ENCODE data around the gene LMOD2. TPM values are rescaled to one million over a fixed set of nuclear protein-coding genes. Genes with fewer than 3 reads are reported as not detected.

The LMOD2 gene
- polyA plus RNA-seq, 3 donors = 0.09 TPM; not detected in 2

- H3K4me3 Mint-ChIP-seq = no peak overlapping the region
- intact Hi-C loops (cut with micrococcal nuclease) = no loop called here
- no peaks in the 10 kb centered on the region for H4K20me1 ChIP-seq (ENCODE audit: insufficient read depth, low read length)
- no peak overlapping the region for H3K27ac Mint-ChIP-seq
- no peaks in the 10 kb centered on the region for H3K36me3 Mint-ChIP-seq
- no peaks in the 10 kb centered on the region for H3K79me2 ChIP-seq (ENCODE audit: insufficient read depth, low read length)
- peaks cover 2 to 4% of the 10 kb centered on the region in 2 donors for H3K27me3 ChIP-seq (ENCODE audit: control insufficient read depth in 2 of 2, insufficient read depth in 2 of 2, low read length in 2 of 2)
- no peak overlapping the region for H3K9ac ChIP-seq (ENCODE audit: insufficient read depth, low read length, poor library complexity, severe bottlenecking)
- no peak overlapping the region for H3K4me2 ChIP-seq (replicated peaks; ENCODE audit: extremely low read depth, low read length, poor library complexity, severe bottlenecking)
- H3K9me3 ChIP-seq (replicated peaks in 1 of 2; ENCODE audit: control insufficient read depth in 1 of 2, insufficient read depth in 1 of 2, low read length in 2 of 2) = no peaks in the 10 kb centered on the region
- no peaks in the 10 kb centered on the region for H3K4me1 Mint-ChIP-seq
- peak; percentile 13 for TF ChIP-seq CTCF (IDR thresholded peaks at IDR 0.05)
- no peak overlapping the region for H2AFZ ChIP-seq (ENCODE audit: insufficient read depth, low read depth, low read length, poor library complexity, severe bottlenecking)
- H3K4me1 ChIP-seq (ENCODE audit: control insufficient read depth in 1 of 2, insufficient read depth in 2 of 2, low read length in 2 of 2) = no peaks in the 10 kb centered on the region
- H3K27ac ChIP-seq (ENCODE audit: low read depth in 1 of 2, low read length in 2 of 2) = no peak overlapping the region
- DNase-seq = no peak
- no peaks in the 10 kb centered on the region for H3K36me3 ChIP-seq (replicated peaks in 1 of 2; ENCODE audit: control insufficient read depth in 1 of 2, insufficient read depth in 2 of 2, low read length in 2 of 2)
- peaks cover 3 to 9% (median 4%) of the 10 kb centered on the region in 3 donors for H3K27me3 Mint-ChIP-seq (ENCODE audit: low read depth in 3 of 3)
- no peak overlapping the region for H3K4me3 ChIP-seq (replicated peaks in 1 of 3; ENCODE audit: low read depth in 2 of 3, low read length in 3 of 3)
- H3K9me3 Mint-ChIP-seq = no peaks in the 10 kb centered on the region
- WGBS (ENCODE audit: insufficient coverage) = 40% methylated on average over 1 of the region's 4 CpGs
These were observed 19.9 kb upstream of the LMOD2 start for GRCh38 chr7:123635551-123636359.

GRCh38 chr7:123637203-123637602, 18.5 kb upstream of the LMOD2 start:
- Mint-ChIP-seq H3K36me3 (no peaks in the 10 kb centered on the region), H3K9me3 (no peaks in the 10 kb centered on the region), H3K4me3 (no peak overlapping the region), H3K27ac (no peak overlapping the region), H3K27me3 (ENCODE audit: low read depth in 3 of 3) (peaks cover 3 to 7% (median 6%) of the 10 kb centered on the region in 3 donors), H3K4me1 (no peaks in the 10 kb centered on the region)
- no peak for DNase-seq
- no peak overlapping the region for H3K27ac ChIP-seq (ENCODE audit: low read depth in 1 of 2, low read length in 2 of 2)
- H2AFZ ChIP-seq (ENCODE audit: insufficient read depth, low read depth, low read length, poor library complexity, severe bottlenecking) = no peak overlapping the region
- TF ChIP-seq CTCF (IDR thresholded peaks at IDR 0.05) = no peak
- no peaks in the 10 kb centered on the region for H3K79me2 ChIP-seq (ENCODE audit: insufficient read depth, low read length)
- 70% methylated on average over 3 of the region's 3 CpGs for WGBS (ENCODE audit: insufficient coverage)
- intact Hi-C loops (cut with micrococcal nuclease) = no loop called here
- H3K4me3 ChIP-seq (replicated peaks in 1 of 3; ENCODE audit: low read depth in 2 of 3, low read length in 3 of 3) = no peak overlapping the region
- H4K20me1 ChIP-seq (ENCODE audit: insufficient read depth, low read length) = no peaks in the 10 kb centered on the region
- no peak overlapping the region for H3K4me2 ChIP-seq (replicated peaks; ENCODE audit: extremely low read depth, low read length, poor library complexity, severe bottlenecking)
- no peaks in the 10 kb centered on the region for H3K4me1 ChIP-seq (ENCODE audit: control insufficient read depth in 1 of 2, insufficient read depth in 2 of 2, low read length in 2 of 2)
- H3K27me3 ChIP-seq (ENCODE audit: control insufficient read depth in 2 of 2, insufficient read depth in 2 of 2, low read length in 2 of 2) = peaks cover 2 to 4% of the 10 kb centered on the region in 2 donors
- H3K36me3 ChIP-seq (replicated peaks in 1 of 2; ENCODE audit: control insufficient read depth in 1 of 2, insufficient read depth in 2 of 2, low read length in 2 of 2) = no peaks in the 10 kb centered on the region
- H3K9ac ChIP-seq (ENCODE audit: insufficient read depth, low read length, poor library complexity, severe bottlenecking) = no peak overlapping the region
- no peaks in the 10 kb centered on the region for H3K9me3 ChIP-seq (replicated peaks in 1 of 2; ENCODE audit: control insufficient read depth in 1 of 2, insufficient read depth in 1 of 2, low read length in 2 of 2)
